OCI-LY7 (cell line): ENCODE results near the gene CYP39A1. TPM values are rescaled to one million over a fixed set of nuclear protein-coding genes. Genes with fewer than 3 reads are reported as not detected.

Source experiments
- BruUV-seq: library from RNA; stranded (reverse); fragments of 400-500 nt; replicated peaks from 2 replicates; lab custom pipeline; 2021; lab: Mats Ljungman, UMichigan
- CTCF ChIA-PET: fragments of 300-600 bp; sonication (Branson Sonifier 250); formaldehyde crosslinking; loops from one replicate; lab custom pipeline; 2022; ENCODE audit warnings: antibody characterized with exemption; ENCODE audit not compliant: unreplicated experiment; lab: Charles Lee
- POLR2A ChIA-PET: fragments of 300-600 bp; sonication (Branson Sonifier 250); formaldehyde crosslinking; loops from one replicate; lab custom pipeline; 2022; ENCODE audit warnings: antibody characterized with exemption; lab: Charles Lee
- DNase-seq: peaks from one replicate; pipeline ENCODE4 v3.0.0-alpha.2; 2015; ENCODE audit warnings: low spot score
- H2AFZ ChIP-seq: fragments of 200-600 bp; sonication (generic), shearing (Covaris generic); 2 replicates; pipeline ENCODE4 v1.6.1; 2014; ENCODE audit warnings: mild to moderate bottlenecking, antibody characterized with exemption, low read length, moderate library complexity
- H3K27ac ChIP-seq: fragments of 200-600 bp; sonication (generic); 2 replicates; pipeline ENCODE4 v1.5.1; 2014; ENCODE audit warnings: mixed run types, low read depth, mild to moderate bottlenecking, moderate library complexity, low read length, inconsistent platforms; ENCODE audit not compliant: poor library complexity, severe bottlenecking
- H3K36me3 ChIP-seq: fragments of 200-600 bp; sonication (generic); 2 replicates; pipeline ENCODE4 v1.6.1; 2014; ENCODE audit warnings: mild to moderate bottlenecking, antibody characterized with exemption, low read length, moderate library complexity, mixed read lengths; ENCODE audit not compliant: insufficient read depth
- H3K4me1 ChIP-seq: fragments of 200-600 bp; sonication (generic); 2 replicates; pipeline ENCODE4 v1.5.1; 2014; ENCODE audit warnings: mild to moderate bottlenecking, low read length; ENCODE audit not compliant: insufficient read depth, poor library complexity, severe bottlenecking
- H3K4me2 ChIP-seq: fragments of 200-600 bp; sonication (generic); 2 replicates; pipeline ENCODE4 v1.6.1; 2014; ENCODE audit warnings: mild to moderate bottlenecking, low read length
- H3K4me3 ChIP-seq: fragments of 200-600 bp; sonication (generic); 2 replicates; pipeline ENCODE4 v1.5.1; 2014; ENCODE audit warnings: mild to moderate bottlenecking, low read depth, low read length; ENCODE audit not compliant: poor library complexity, severe bottlenecking
- H3K79me2 ChIP-seq: fragments of 200-600 bp; sonication (generic); 2 replicates; pipeline ENCODE4 v1.6.1; 2016; ENCODE audit warnings: low read depth, mild to moderate bottlenecking, low read length, moderate library complexity, mixed read lengths; ENCODE audit not compliant: insufficient read depth
- H3K9me2 ChIP-seq: fragments of 200-600 bp; sonication (generic); 2 replicates; pipeline ENCODE4 v1.6.1; 2016; ENCODE audit warnings: mild to moderate bottlenecking, low read length, mixed read lengths; ENCODE audit not compliant: insufficient read depth
- H3K9me3 ChIP-seq: fragments of 200-600 bp; sonication (generic); 2 replicates; pipeline ENCODE4 v1.6.1; 2014; ENCODE audit warnings: mild to moderate bottlenecking, mixed run types, low read length, mixed read lengths
- H4K20me1 ChIP-seq: fragments of 200-600 bp; sonication (generic); 2 replicates; pipeline ENCODE4 v1.6.1; 2014; ENCODE audit warnings: mild to moderate bottlenecking, antibody characterized with exemption, low read length, moderate library complexity, mixed read lengths; ENCODE audit not compliant: insufficient read depth
- CTCF ChIP-seq: fragments of 200-600 bp; sonication (generic); conservative IDR thresholded peaks from 2 replicates; pipeline ENCODE4 v1.5.1; 2014; ENCODE audit warnings: mild to moderate bottlenecking, antibody characterized with exemption, low read length, moderate library complexity, mixed read lengths
- EZH2phosphoT487 ChIP-seq: fragments of 200-600 bp; sonication (generic); IDR thresholded peaks from 2 replicates; pipeline ENCODE4 v1.6.1; 2018; ENCODE audit warnings: low read depth, borderline replicate concordance, mild to moderate bottlenecking, mixed run types, antibody characterized with exemption, low read length, moderate library complexity, mixed read lengths
- intact Hi-C: fragments of 100-400 bp; cut with micrococcal nuclease; formaldehyde crosslinking; loops from one replicate; pipeline ENCODE4 v1.10.0; 2022; ENCODE audit not compliant: unreplicated experiment
- total RNA-seq, 2 experiments: library from RNA; depleted of rRNA in 1 of 2; stranded (reverse); fragments of >200 nt in 1 of 2; shearing (Covaris generic) in 1 of 2; gene quantifications; 2 replicates each; pipeline ENCODE4 v1.2.3, GENCODE V29; 2014 to 2022

Gene CYP39A1
- total RNA-seq, 2 experiments from 2014 or later: 13.4 to 24.5 TPM

GRCh38 chr6:46528961-46529750, 123.5 kb downstream of the CYP39A1 start:
- H3K36me3 ChIP-seq: no peaks in the 10 kb centered on the region
- H3K27ac ChIP-seq: no peak overlapping the region
- H3K4me2 ChIP-seq: no peak overlapping the region
- H3K4me1 ChIP-seq: no peaks in the 10 kb centered on the region
- H3K9me3 ChIP-seq: no peaks in the 10 kb centered on the region
- no peak overlapping the region for H2AFZ ChIP-seq
- no peaks in the 10 kb centered on the region for H3K9me2 ChIP-seq
- CTCF ChIA-PET: no interaction called here
- H4K20me1 ChIP-seq: no peaks in the 10 kb centered on the region
- no peak for TF ChIP-seq CTCF
- TF ChIP-seq EZH2phosphoT487: no peak
- no peaks in the 10 kb centered on the region for H3K79me2 ChIP-seq
- H3K4me3 ChIP-seq: no peak overlapping the region
- DNase-seq: no peak
- no TSS peak for BruUV-seq
- POLR2A ChIA-PET: no interaction called here
- intact Hi-C loops: no loop called here

DNA sequence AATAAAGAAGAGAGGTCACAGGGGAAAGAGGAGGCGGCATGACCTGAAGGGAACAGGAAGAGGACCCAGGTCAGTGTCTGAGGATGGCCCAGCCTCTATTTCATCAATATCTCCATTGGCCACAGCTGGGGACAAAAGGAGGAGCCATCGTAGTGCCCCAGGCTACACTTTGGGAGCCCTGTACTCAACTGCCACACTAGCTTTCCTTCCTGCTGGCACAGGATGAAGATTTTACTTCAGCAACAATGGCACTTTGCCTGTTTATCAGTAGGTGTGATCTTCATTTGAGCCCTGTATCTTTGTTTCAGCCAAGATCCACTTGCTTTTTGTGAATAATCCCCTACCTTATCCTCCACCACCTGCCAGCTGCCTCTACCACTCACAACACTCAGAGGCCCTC, 126.0 kb downstream of the CYP39A1 start:
- H3K4me2 ChIP-seq: no peak overlapping the region
- no peaks in the 10 kb centered on the region for H3K4me1 ChIP-seq
- H3K4me3 ChIP-seq: no peak overlapping the region
- ChIA-PET POLR2A (interaction anchor here (0.6 to 1.8 kb wide), 2 partner anchors 9 to 271 kb away, joined by 4 to 5 read pairs; no protein-coding TSS in a partner anchor), CTCF (no interaction called here)
- no peaks in the 10 kb centered on the region for H3K79me2 ChIP-seq
- H3K9me3 ChIP-seq: no peaks in the 10 kb centered on the region
- DNase-seq: no peak
- BruUV-seq: no TSS peak
- H3K9me2 ChIP-seq: no peaks in the 10 kb centered on the region
- no peaks in the 10 kb centered on the region for H4K20me1 ChIP-seq
- intact Hi-C loops: no loop called here
- no peak overlapping the region for H2AFZ ChIP-seq
- H3K27ac ChIP-seq: no peak overlapping the region
- H3K36me3 ChIP-seq: no peaks in the 10 kb centered on the region
- TF ChIP-seq CTCF: no peak

DNA sequence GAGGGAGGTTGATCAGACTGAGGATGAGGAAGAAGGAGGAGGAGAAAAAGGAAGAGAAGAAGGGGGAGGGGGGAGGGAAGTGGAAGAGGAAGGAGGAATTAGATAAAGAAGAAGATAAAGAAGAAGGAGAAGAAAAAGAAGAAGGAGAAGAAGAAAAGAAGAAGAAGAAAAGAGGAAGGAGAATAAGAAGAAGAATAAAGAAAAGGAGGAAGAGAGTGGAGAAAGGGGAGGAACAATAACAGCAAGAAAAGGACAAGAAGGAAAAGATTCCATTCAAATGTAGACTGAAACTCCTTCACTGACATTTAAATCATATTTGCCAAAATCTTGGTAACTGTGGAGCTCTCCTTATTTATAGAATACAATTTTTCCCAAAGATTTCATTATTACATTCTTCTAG, 127.0 kb downstream of the CYP39A1 start:
- BruUV-seq: no TSS peak

More for the DNA sequence above, 127.0 kb downstream of the CYP39A1 start:
- H4K20me1 ChIP-seq: no peaks in the 10 kb centered on the region
- intact Hi-C loops: no loop called here
- H3K4me3 ChIP-seq: no peak overlapping the region
- H3K4me2 ChIP-seq: no peak overlapping the region
- DNase-seq: no peak
- POLR2A ChIA-PET: interaction anchor here (0.6 to 0.9 kb wide), 5 partner anchors 9 to 423 kb away, joined by 3 to 5 read pairs (median 4); no protein-coding TSS in a partner anchor
- H3K9me2 ChIP-seq: no peaks in the 10 kb centered on the region
- H2AFZ ChIP-seq: no peak overlapping the region
- no peaks in the 10 kb centered on the region for H3K9me3 ChIP-seq
- CTCF ChIA-PET: no interaction called here
- H3K79me2 ChIP-seq: no peaks in the 10 kb centered on the region
- H3K36me3 ChIP-seq: no peaks in the 10 kb centered on the region
- H3K27ac ChIP-seq: no peak overlapping the region
- no peaks in the 10 kb centered on the region for H3K4me1 ChIP-seq
- TF ChIP-seq EZH2phosphoT487 (no peak), CTCF (no peak)
